Measurements from ENCODE around the gene PSME4. TPM values are rescaled to one million over a fixed set of nuclear protein-coding genes. Genes with fewer than 3 reads are reported as not detected.

PSME4 gene
- total and polyA plus RNA-seq, 2 donors (not counting 1 experiment from before 2014, with no cell fraction given), result 34.5 to 61.9 TPM

GRCh38 chr2:53907582-53907981 is 63.2 kb downstream of the PSME4 start:
- Histone ChIP-seq H3K36me3 (replicated peaks in 1 of 2; ENCODE audit: control extremely low read depth in 1 of 2, control insufficient read depth in 1 of 2, extremely low read depth in 1 of 2, insufficient read depth in 2 of 2, low read length in 1 of 2) (peaks cover 26 to 66% of the 10 kb centered on the region in 2 experiments), H3K4me1 (ENCODE audit: control insufficient read depth in 2 of 2, insufficient read depth in 2 of 2, low read length in 2 of 2) (no peaks in the 10 kb centered on the region), H3K9ac (ENCODE audit: low read length) (no peak overlapping the region), H3K79me2 (ENCODE audit: control insufficient read depth, insufficient read depth, low read length) (no peaks in the 10 kb centered on the region), H3K4me3 (ENCODE audit: control extremely low read depth in 1 of 5, extremely low read depth in 1 of 5, insufficient read depth in 1 of 5, low read depth in 2 of 5, low read length in 4 of 5) (no peak overlapping the region), H4K20me1 (ENCODE audit: control insufficient read depth, insufficient read depth, low read length, poor library complexity, severe bottlenecking) (no peaks in the 10 kb centered on the region), H3K9me3 (ENCODE audit: control extremely low read depth in 1 of 3, control insufficient read depth in 2 of 3, insufficient read depth in 1 of 3, low read length in 2 of 3) (no peaks in the 10 kb centered on the region), H3K4me2 (replicated peaks; ENCODE audit: low read depth, low read length, poor library complexity, severe bottlenecking) (no peak overlapping the region), H3K27me3 (replicated peaks in 1 of 4; ENCODE audit: control extremely low read depth in 1 of 4, control insufficient read depth in 3 of 4, insufficient read depth in 4 of 4, low read length in 3 of 4) (no peaks in the 10 kb centered on the region), H3K27ac (ENCODE audit: low read length in 2 of 2) (no peak overlapping the region), H2AFZ (ENCODE audit: insufficient read depth, low read depth, low read length, poor library complexity, severe bottlenecking) (no peak overlapping the region)
- ChIA-PET POLR2A (no interaction called here), CTCF (no interaction called here)
- Mint-ChIP-seq H3K27me3 (no peaks in the 10 kb centered on the region), H3K4me1 (peaks cover under 1% of the 10 kb centered on the region), H3K27ac (no peak overlapping the region), H3K9me3 (ENCODE audit: insufficient read depth) (no peaks in the 10 kb centered on the region), H3K4me3 (no peak overlapping the region)
- ATAC-seq (ENCODE audit: low read depth), result no peak
- TF ChIP-seq CTCF (IDR thresholded peaks at IDR 0.05) (no peak), EZH2 (IDR thresholded peaks at IDR 0.05; ENCODE audit: borderline replicate concordance, insufficient read depth, low read depth, low read length, poor library complexity, severe bottlenecking) (no peak)
- no peak for DNase-seq
- WGBS (ENCODE audit: insufficient coverage), result no CpG with 5 or more reads among the region's 1 CpG
- intact Hi-C loops (cut with micrococcal nuclease), result no loop called here

- Histone ChIP-seq H3K27me3 (replicated peaks in 1 of 4; ENCODE audit: control extremely low read depth in 1 of 4, control insufficient read depth in 3 of 4, insufficient read depth in 4 of 4, low read length in 3 of 4) (no peaks in the 10 kb centered on the region), H3K4me3 (ENCODE audit: control extremely low read depth in 1 of 5, extremely low read depth in 1 of 5, insufficient read depth in 1 of 5, low read depth in 2 of 5, low read length in 4 of 5) (no peak overlapping the region), H3K4me1 (ENCODE audit: control insufficient read depth in 2 of 2, insufficient read depth in 2 of 2, low read length in 2 of 2) (no peaks in the 10 kb centered on the region), H3K4me2 (replicated peaks; ENCODE audit: low read depth, low read length, poor library complexity, severe bottlenecking) (no peak overlapping the region), H4K20me1 (ENCODE audit: control insufficient read depth, insufficient read depth, low read length, poor library complexity, severe bottlenecking) (no peaks in the 10 kb centered on the region), H2AFZ (ENCODE audit: insufficient read depth, low read depth, low read length, poor library complexity, severe bottlenecking) (no peak overlapping the region), H3K9ac (ENCODE audit: low read length) (no peak overlapping the region), H3K27ac (ENCODE audit: low read length in 2 of 2) (no peak overlapping the region), H3K9me3 (ENCODE audit: control extremely low read depth in 1 of 3, control insufficient read depth in 2 of 3, insufficient read depth in 1 of 3, low read length in 2 of 3) (no peaks in the 10 kb centered on the region), H3K79me2 (ENCODE audit: control insufficient read depth, insufficient read depth, low read length) (no peaks in the 10 kb centered on the region), H3K36me3 (replicated peaks in 1 of 2; ENCODE audit: control extremely low read depth in 1 of 2, control insufficient read depth in 1 of 2, extremely low read depth in 1 of 2, insufficient read depth in 2 of 2, low read length in 1 of 2) (peaks cover 24 to 84% of the 10 kb centered on the region in 2 experiments)
- Mint-ChIP-seq H3K27ac (no peak overlapping the region), H3K4me3 (no peak overlapping the region), H3K27me3 (no peaks in the 10 kb centered on the region), H3K4me1 (no peaks in the 10 kb centered on the region), H3K9me3 (ENCODE audit: insufficient read depth) (no peaks in the 10 kb centered on the region)
- ChIA-PET POLR2A (no interaction called here), CTCF (no interaction called here)
- ATAC-seq (ENCODE audit: low read depth) (no peak), DNase-seq (no peak)
- 99% methylated on average over 8 of the region's 9 CpGs for WGBS (ENCODE audit: insufficient coverage)
- no peak for TF ChIP-seq EZH2 (IDR thresholded peaks at IDR 0.05; ENCODE audit: borderline replicate concordance, insufficient read depth, low read depth, low read length, poor library complexity, severe bottlenecking)
- no peak for TF ChIP-seq CTCF (IDR thresholded peaks at IDR 0.05)
- intact Hi-C loops (cut with micrococcal nuclease), result no loop called here
Measured at GRCh38 chr2:53905396-53905795, 65.4 kb downstream of the PSME4 start.
